ENCODE measurements around the gene USP49. TPM values are rescaled to one million over a fixed set of nuclear protein-coding genes. Genes with fewer than 3 reads are reported as not detected.

Gene USP49
- total RNA-seq, 2 experiments from 2014 or later: 9.0 to 17.8 TPM

DNA sequence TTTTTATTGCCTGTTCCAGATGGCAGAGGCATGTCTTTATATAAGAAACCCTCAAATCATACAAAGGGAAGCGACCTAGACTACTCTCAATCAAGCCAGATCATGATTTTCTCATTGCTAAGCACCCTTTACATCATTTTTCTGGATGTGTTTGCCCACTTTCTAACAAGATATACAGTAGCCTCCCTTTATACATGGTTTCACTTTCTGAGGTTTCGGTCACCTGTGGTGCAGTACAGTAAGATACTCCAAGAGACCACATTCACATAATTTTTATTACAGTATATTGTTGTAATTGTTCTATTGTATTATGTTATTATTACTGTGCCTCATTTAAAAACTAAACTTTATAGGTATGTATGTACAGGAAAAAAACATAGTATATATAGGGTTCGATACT is 84.1 kb downstream of the USP49 start:
- H2AFZ ChIP-seq (ENCODE audit: low read length): no peak overlapping the region
- H3K4me2 ChIP-seq (ENCODE audit: low read length): no peak overlapping the region
- no peak overlapping the region for H3K27ac ChIP-seq (ENCODE audit: low read depth, low read length, poor library complexity, severe bottlenecking)
- no peak for TF ChIP-seq EZH2phosphoT487 (IDR thresholded peaks at IDR 0.05; ENCODE audit: borderline replicate concordance, low read depth, low read length)
- TF ChIP-seq, protein P1, sequence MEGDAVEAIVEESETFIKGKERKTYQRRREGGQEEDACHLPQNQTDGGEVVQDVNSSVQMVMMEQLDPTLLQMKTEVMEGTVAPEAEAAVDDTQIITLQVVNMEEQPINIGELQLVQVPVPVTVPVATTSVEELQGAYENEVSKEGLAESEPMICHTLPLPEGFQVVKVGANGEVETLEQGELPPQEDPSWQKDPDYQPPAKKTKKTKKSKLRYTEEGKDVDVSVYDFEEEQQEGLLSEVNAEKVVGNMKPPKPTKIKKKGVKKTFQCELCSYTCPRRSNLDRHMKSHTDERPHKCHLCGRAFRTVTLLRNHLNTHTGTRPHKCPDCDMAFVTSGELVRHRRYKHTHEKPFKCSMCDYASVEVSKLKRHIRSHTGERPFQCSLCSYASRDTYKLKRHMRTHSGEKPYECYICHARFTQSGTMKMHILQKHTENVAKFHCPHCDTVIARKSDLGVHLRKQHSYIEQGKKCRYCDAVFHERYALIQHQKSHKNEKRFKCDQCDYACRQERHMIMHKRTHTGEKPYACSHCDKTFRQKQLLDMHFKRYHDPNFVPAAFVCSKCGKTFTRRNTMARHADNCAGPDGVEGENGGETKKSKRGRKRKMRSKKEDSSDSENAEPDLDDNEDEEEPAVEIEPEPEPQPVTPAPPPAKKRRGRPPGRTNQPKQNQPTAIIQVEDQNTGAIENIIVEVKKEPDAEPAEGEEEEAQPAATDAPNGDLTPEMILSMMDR (conservative IDR thresholded peaks at IDR 0.05; ENCODE audit: low read length): no peak
- CTCF ChIA-PET (ENCODE audit: unreplicated experiment): no interaction called here
- POLR2A ChIA-PET: no interaction called here
- no TSS peak for BruUV-seq (replicated peaks)
- H3K9me2 ChIP-seq (ENCODE audit: insufficient read depth, low read length): no peaks in the 10 kb centered on the region
- H3K79me2 ChIP-seq (ENCODE audit: insufficient read depth, low read depth, low read length): no peaks in the 10 kb centered on the region
- H4K20me1 ChIP-seq (ENCODE audit: insufficient read depth, low read length): no peaks in the 10 kb centered on the region
- H3K36me3 ChIP-seq (ENCODE audit: insufficient read depth, low read length): peaks cover under 1% of the 10 kb centered on the region
- no peaks in the 10 kb centered on the region for H3K9me3 ChIP-seq (ENCODE audit: low read length)
- no peak for DNase-seq (ENCODE audit: low spot score)
- H3K4me1 ChIP-seq (ENCODE audit: insufficient read depth, low read length, poor library complexity, severe bottlenecking): peaks cover 4% of the 10 kb centered on the region
- intact Hi-C loops (cut with micrococcal nuclease; ENCODE audit: unreplicated experiment): no loop called here
- no peak overlapping the region for H3K4me3 ChIP-seq (ENCODE audit: low read depth, low read length, poor library complexity, severe bottlenecking)

DNA sequence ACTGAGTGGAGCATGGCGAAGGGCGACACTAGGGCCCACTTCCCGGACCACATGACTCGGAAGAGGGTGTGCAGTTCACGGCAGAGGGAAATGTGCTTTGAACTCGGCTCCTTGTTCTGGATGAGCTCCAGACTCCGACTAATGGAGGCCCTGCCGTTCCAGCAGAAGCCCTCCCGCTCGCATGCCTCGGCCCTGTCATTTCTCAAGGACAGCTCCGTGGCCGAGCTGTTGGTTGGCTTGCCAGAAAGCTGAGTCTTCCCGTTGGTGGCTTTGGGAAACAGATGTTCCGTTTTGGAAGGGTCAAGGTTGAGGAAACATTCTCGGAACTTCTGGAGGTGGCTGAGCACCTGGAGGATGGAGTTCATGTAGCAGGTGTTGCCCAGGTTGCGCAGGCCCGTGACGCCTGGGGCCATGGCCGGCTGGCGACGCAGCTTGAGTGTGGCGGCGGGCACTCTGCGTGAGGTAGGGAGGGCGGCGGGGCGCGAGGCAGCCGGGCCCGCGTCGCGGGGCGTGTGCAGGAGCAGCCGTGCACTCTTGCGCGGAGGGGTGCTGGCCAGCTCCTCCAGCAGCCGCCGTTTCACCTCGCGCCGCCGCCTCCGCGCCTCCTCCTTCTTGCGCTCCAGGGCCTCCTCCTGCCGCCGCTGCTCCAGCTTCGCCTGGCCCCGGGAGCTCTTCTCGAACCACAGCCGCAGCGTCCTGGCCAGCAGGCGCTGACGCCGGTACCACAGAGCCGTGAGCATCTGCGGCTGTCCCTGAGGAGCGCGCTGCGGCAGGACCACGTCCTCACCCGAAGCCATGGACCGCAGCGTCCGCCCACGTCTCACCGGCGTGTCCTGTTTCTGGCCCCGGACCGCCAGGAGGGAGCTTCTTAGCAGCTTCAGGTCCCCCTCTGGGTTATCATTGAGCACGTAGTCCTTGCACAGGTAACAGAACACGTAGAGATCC is 89.1 kb downstream of the USP49 start:
- Histone ChIP-seq H3K4me2 (ENCODE audit: low read length) (no peak overlapping the region), H4K20me1 (ENCODE audit: insufficient read depth, low read length) (no peaks in the 10 kb centered on the region), H2AFZ (ENCODE audit: low read length) (no peak overlapping the region), H3K9me3 (ENCODE audit: low read length) (no peaks in the 10 kb centered on the region), H3K4me1 (ENCODE audit: insufficient read depth, low read length, poor library complexity, severe bottlenecking) (no peaks in the 10 kb centered on the region), H3K4me3 (ENCODE audit: low read depth, low read length, poor library complexity, severe bottlenecking) (no peak overlapping the region), H3K36me3 (ENCODE audit: insufficient read depth, low read length) (peaks cover 19% of the 10 kb centered on the region), H3K27ac (ENCODE audit: low read depth, low read length, poor library complexity, severe bottlenecking) (no peak overlapping the region), H3K9me2 (ENCODE audit: insufficient read depth, low read length) (no peaks in the 10 kb centered on the region), H3K79me2 (ENCODE audit: insufficient read depth, low read depth, low read length) (no peaks in the 10 kb centered on the region)
- BruUV-seq (replicated peaks): no TSS peak
- no peak for TF ChIP-seq EZH2phosphoT487 (IDR thresholded peaks at IDR 0.05; ENCODE audit: borderline replicate concordance, low read depth, low read length)
- DNase-seq (ENCODE audit: low spot score): no peak
- ChIA-PET POLR2A (no interaction called here), CTCF (ENCODE audit: unreplicated experiment) (no interaction called here)
- intact Hi-C loops (cut with micrococcal nuclease; ENCODE audit: unreplicated experiment): no loop called here

DNA sequence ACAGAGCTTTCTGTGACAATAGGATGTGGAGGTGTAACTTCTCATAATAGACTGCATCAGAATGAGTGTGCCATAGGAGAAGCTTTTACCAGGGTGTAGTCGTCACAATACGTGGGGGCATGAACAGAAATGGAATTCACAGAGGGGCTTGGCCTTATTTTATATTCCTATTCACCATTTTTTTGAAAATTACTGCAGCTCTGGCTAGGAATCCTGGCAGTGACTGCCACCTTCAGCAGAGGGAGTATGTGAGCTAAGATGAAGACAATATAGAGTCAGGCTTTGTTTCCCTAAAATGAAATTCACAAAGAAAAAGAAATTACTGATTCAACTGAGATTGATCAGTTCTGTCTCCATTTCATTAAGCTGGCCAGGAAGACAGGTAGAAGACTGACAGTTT is 93.8 kb downstream of the USP49 start:
- no TSS peak for BruUV-seq (replicated peaks)
- Histone ChIP-seq H3K79me2 (ENCODE audit: insufficient read depth, low read depth, low read length) (no peaks in the 10 kb centered on the region), H3K36me3 (ENCODE audit: insufficient read depth, low read length) (peaks cover 54% of the 10 kb centered on the region), H3K4me2 (ENCODE audit: low read length) (no peak overlapping the region), H3K4me1 (ENCODE audit: insufficient read depth, low read length, poor library complexity, severe bottlenecking) (no peaks in the 10 kb centered on the region), H2AFZ (ENCODE audit: low read length) (no peak overlapping the region), H3K27ac (ENCODE audit: low read depth, low read length, poor library complexity, severe bottlenecking) (no peak overlapping the region), H3K9me2 (ENCODE audit: insufficient read depth, low read length) (no peaks in the 10 kb centered on the region), H3K4me3 (ENCODE audit: low read depth, low read length, poor library complexity, severe bottlenecking) (no peak overlapping the region), H4K20me1 (ENCODE audit: insufficient read depth, low read length) (no peaks in the 10 kb centered on the region), H3K9me3 (ENCODE audit: low read length) (no peaks in the 10 kb centered on the region)
- ChIA-PET POLR2A (interaction anchor here (0.8 to 0.9 kb wide), 2 partner anchors 15 to 244 kb away, joined by 3 read pairs; no protein-coding TSS in a partner anchor), CTCF (ENCODE audit: unreplicated experiment) (interaction anchor here (1.0 to 1.4 kb wide), 2 partner anchors 238 to 242 kb away, joined by 3 read pairs; no protein-coding TSS in a partner anchor)
- DNase-seq (ENCODE audit: low spot score): peak; percentile 35
- intact Hi-C loops (cut with micrococcal nuclease; ENCODE audit: unreplicated experiment): loop anchor here (1.0 kb wide), 1 partner anchor 243 kb away; no protein-coding TSS in a partner anchor
- TF ChIP-seq, protein P1 (conservative IDR thresholded peaks at IDR 0.05; ENCODE audit: low read length): peak; percentile 80
- no peak for TF ChIP-seq EZH2phosphoT487 (IDR thresholded peaks at IDR 0.05; ENCODE audit: borderline replicate concordance, low read depth, low read length)

Measured in OCI-LY7 (cell line).